ENCODE measurements around the gene AGO3. TPM values are rescaled to one million over a fixed set of nuclear protein-coding genes. Genes with fewer than 3 reads are reported as not detected.

AGO3 gene
- total RNA-seq, 4 donors from 2014 or later, result 21.2 to 47.8 (median 36.0) TPM

DNA sequence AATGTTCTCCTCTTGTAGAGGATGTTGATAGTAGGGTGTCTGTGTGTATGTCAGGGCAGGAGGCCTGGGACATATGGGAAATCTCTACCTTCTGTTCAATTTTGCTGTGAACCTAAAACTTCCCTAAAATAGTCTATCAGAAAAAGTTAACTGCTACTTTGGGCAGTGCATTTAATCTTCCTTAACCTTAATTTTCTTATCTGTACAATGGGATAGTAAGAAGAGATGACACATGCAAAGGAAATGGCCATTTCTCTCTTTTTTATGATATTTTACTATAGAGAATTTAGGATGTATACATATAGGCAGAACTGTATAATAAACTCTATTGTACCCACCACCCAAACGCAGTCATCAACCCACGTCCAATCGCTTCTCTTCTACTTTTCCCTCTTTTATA is 8.6 kb downstream of the AGO3 start:
- DNase-seq, result no peak
- intact Hi-C loops (cut with DNase I; ENCODE audit: low total_unique reads), result no loop called here
- H3K27ac ChIP-seq, result no peak overlapping the region
- TF ChIP-seq, protein P1, sequence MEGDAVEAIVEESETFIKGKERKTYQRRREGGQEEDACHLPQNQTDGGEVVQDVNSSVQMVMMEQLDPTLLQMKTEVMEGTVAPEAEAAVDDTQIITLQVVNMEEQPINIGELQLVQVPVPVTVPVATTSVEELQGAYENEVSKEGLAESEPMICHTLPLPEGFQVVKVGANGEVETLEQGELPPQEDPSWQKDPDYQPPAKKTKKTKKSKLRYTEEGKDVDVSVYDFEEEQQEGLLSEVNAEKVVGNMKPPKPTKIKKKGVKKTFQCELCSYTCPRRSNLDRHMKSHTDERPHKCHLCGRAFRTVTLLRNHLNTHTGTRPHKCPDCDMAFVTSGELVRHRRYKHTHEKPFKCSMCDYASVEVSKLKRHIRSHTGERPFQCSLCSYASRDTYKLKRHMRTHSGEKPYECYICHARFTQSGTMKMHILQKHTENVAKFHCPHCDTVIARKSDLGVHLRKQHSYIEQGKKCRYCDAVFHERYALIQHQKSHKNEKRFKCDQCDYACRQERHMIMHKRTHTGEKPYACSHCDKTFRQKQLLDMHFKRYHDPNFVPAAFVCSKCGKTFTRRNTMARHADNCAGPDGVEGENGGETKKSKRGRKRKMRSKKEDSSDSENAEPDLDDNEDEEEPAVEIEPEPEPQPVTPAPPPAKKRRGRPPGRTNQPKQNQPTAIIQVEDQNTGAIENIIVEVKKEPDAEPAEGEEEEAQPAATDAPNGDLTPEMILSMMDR (IDR thresholded peaks at IDR 0.05), result no peak
- no peak for TF ChIP-seq POLR2A (IDR thresholded peaks at IDR 0.05)
- no peaks in the 10 kb centered on the region for H3K9me3 ChIP-seq
- H3K4me3 ChIP-seq, result no peak overlapping the region
- H3K36me3 ChIP-seq, result no peaks in the 10 kb centered on the region
- no peaks in the 10 kb centered on the region for H3K27me3 ChIP-seq
- peaks cover 0 to 3% of the 10 kb centered on the region in 2 donors for H3K4me1 ChIP-seq

DNA sequence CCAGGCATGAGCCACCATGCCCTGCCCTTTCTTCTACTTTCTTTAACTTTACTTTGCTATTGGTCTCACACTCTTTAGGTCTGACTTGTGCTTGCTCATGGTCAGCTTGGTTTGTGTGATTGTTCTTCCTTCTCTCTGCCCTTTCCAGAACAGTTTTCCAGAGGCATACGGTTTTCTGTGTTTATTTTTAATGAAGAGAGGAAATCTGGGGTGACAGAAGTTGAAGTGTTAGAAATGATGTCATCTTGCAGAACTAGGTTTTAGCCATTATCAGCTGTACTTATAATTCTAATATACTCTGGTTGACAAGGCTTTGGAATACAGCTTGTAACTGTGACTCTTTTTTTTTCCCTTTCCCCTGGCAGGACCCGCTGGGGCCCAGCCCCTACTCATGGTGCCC is 14.4 kb downstream of the AGO3 start:
- TF ChIP-seq POLR2A (IDR thresholded peaks at IDR 0.05), result no peak
- TF ChIP-seq, protein P1 (IDR thresholded peaks at IDR 0.05), result no peak
- intact Hi-C loops (cut with DNase I; ENCODE audit: low total_unique reads), result no loop called here
- no peak for DNase-seq
- Histone ChIP-seq H3K27ac (no peak overlapping the region), H3K4me3 (no peak overlapping the region), H3K9me3 (no peaks in the 10 kb centered on the region), H3K27me3 (no peaks in the 10 kb centered on the region), H3K36me3 (no peaks in the 10 kb centered on the region), H3K4me1 (no peaks in the 10 kb centered on the region)

DNA sequence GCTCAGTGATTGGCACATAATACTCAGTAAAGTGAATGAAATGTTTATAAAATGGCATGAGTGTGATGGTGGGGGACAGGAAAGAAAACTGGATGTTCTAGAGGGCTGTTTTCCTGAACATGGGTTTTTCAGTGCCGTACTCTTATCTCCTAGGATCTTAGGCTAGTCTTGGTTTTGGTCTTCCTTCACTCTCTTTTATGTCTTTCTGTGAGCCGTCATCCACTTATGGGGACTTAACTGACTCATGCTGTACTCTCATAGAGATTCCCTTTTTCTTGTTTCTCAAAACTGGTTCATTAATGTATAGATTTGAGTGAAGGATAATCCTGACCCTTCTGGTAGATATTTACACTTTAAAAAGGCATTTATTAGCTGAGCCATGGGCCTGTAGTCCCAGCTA is 16.6 kb downstream of the AGO3 start:
- no peak for DNase-seq
- Histone ChIP-seq H3K9me3 (no peaks in the 10 kb centered on the region), H3K36me3 (no peaks in the 10 kb centered on the region), H3K4me1 (no peaks in the 10 kb centered on the region), H3K27ac (no peak overlapping the region), H3K27me3 (no peaks in the 10 kb centered on the region), H3K4me3 (no peak overlapping the region)
- no peak for TF ChIP-seq POLR2A (IDR thresholded peaks at IDR 0.05)
- TF ChIP-seq, protein P1 (IDR thresholded peaks at IDR 0.05), result no peak
- intact Hi-C loops (cut with DNase I; ENCODE audit: low total_unique reads), result no loop called here

DNA sequence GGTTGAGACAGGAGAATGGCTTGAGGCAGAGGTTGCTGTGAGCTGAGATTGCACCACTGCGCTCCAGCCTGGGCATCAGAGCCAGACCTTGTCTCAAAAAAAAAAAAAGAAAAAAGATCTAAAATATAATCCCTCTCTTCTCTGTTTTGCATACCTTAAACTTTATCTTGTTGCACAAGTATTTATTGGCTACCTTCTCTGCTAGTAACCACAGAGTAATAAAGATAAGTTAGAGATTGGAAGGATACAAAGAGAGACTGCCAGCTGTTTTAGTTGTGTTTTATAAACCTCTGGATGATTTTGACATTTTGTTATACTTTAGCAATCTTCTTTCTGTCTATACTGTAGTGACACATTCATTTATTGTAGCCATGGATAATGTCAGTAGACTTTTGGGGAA is 27.7 kb downstream of the AGO3 start:
- H3K4me1 ChIP-seq, result no peaks in the 10 kb centered on the region
- H3K36me3 ChIP-seq, result no peaks in the 10 kb centered on the region
- no peaks in the 10 kb centered on the region for H3K9me3 ChIP-seq
- intact Hi-C loops (cut with DNase I; ENCODE audit: low total_unique reads), result no loop called here
- no peak overlapping the region for H3K27ac ChIP-seq
- H3K4me3 ChIP-seq, result no peak overlapping the region
- DNase-seq, result no peak
- H3K27me3 ChIP-seq, result no peaks in the 10 kb centered on the region
- TF ChIP-seq, protein P1 (IDR thresholded peaks at IDR 0.05), result no peak
- no peak for TF ChIP-seq POLR2A (IDR thresholded peaks at IDR 0.05)

DNA sequence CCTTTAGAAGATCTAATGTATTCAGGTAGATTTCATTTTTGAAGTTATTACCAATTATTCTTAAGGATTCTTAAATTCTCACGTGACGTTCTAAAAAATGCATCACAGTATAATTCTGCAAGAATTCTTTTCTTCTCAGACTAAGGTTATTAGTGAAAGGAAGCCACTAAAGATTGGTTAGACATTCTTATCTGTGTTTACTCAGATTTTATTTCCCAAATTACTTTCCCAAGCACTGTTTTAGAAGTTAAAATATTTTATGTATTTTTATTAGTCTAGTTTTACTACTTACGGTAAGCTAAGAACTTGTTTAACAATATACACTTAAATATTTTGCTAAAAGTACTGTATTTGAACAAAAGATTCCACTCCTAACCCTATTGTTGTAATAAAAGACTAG is 28.4 kb downstream of the AGO3 start:
- H3K27me3 ChIP-seq, result no peaks in the 10 kb centered on the region
- no peaks in the 10 kb centered on the region for H3K4me1 ChIP-seq
- intact Hi-C loops (cut with DNase I; ENCODE audit: low total_unique reads), result no loop called here
- H3K9me3 ChIP-seq, result no peaks in the 10 kb centered on the region
- TF ChIP-seq, protein P1 (IDR thresholded peaks at IDR 0.05), result no peak
- no peak for TF ChIP-seq POLR2A (IDR thresholded peaks at IDR 0.05)
- H3K36me3 ChIP-seq, result no peaks in the 10 kb centered on the region
- no peak overlapping the region for H3K4me3 ChIP-seq
- no peak for DNase-seq
- H3K27ac ChIP-seq, result no peak overlapping the region

All from uterus (tissue), 4 donors.